ENCODE data around the gene IL11.
"Not testable (repeated sequence)": the region's sequence is repeated elsewhere in the genome, so short reads cannot be mapped to it uniquely, and the experiment has no call there.

Gene IL11

GRCh38 chr19:55344444-55344843 is 25.8 kb downstream of the IL11 start:
- DNase-seq (ENCODE audit: low spot score), result no peak
- H3K4me3 Mint-ChIP-seq, result no peak overlapping the region
- H3K27ac Mint-ChIP-seq, result no peak overlapping the region
- no peaks in the 10 kb centered on the region for H3K27me3 Mint-ChIP-seq (ENCODE audit: low read depth)
- H3K36me3 Mint-ChIP-seq (ENCODE audit: low read depth), result peaks cover 4% of the 10 kb centered on the region
- peaks cover 5% of the 10 kb centered on the region for H3K4me1 Mint-ChIP-seq (ENCODE audit: low read depth)
- H3K9me3 Mint-ChIP-seq, result no peaks in the 10 kb centered on the region

DNA sequence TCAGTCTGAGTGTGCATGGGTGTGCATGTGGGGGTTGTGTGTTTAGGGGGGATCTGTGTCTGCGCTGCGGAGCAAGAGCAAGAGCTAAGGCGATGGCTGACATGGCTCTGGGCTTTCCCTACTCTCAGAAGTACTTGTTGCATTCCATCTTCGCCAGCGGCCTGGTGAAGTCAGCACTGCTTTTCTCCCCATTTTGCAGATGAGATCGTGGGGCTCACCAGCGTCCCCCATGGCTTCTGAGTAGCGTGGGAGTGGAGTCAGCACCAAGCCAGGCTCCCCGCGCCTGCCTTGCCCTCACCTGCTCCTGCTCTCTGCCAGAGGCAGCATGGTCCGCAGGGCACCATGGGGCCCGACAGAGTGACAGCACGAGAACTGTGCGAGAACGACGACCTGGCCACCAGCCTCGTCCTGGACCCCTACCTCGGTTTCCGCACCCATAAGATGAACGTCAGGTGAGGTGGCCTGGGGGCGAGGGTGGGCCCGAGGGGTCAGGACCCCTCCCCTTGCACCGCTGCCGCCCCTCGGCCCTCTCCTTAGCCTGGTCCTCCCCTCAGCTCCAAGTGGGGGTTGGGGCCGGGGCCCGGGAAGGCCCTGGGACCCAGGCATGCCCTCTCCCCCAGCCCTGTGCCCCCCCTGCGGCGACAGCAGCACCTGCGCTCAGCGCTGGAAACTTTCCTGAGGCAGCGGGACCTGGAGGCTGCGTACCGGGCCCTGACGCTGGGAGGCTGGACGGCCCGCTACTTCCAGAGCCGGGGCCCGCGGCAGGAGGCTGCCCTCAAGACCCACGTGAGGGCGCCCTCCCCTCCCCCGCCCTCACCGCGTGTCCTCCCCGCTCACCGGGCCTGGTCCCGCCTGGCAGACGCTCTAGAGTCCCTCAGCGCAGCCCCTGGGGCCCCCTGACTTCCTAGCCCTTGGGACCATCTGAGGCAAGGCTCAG is 28.4 kb downstream of the IL11 start:
- Mint-ChIP-seq H3K4me3 (peak overlapping the region; percentile 73), H3K36me3 (ENCODE audit: low read depth) (peaks cover 4% of the 10 kb centered on the region), H3K27me3 (ENCODE audit: low read depth) (no peaks in the 10 kb centered on the region), H3K27ac (peak overlapping the region; percentile 71), H3K9me3 (no peaks in the 10 kb centered on the region), H3K4me1 (ENCODE audit: low read depth) (peaks cover 12% of the 10 kb centered on the region)
- no peak for DNase-seq (ENCODE audit: low spot score)

GRCh38 chr19:55341171-55341588 is 29.1 kb downstream of the IL11 start:
- no peaks in the 10 kb centered on the region for H3K9me3 Mint-ChIP-seq
- peak overlapping the region; percentile 88 for H3K4me3 Mint-ChIP-seq
- H3K4me1 Mint-ChIP-seq (ENCODE audit: low read depth), result peaks cover 12% of the 10 kb centered on the region
- H3K27me3 Mint-ChIP-seq (ENCODE audit: low read depth), result peaks cover 5% of the 10 kb centered on the region
- peak overlapping the region; percentile 90 for H3K27ac Mint-ChIP-seq
- peak; percentile 69 for DNase-seq (ENCODE audit: low spot score)
- peaks cover 4% of the 10 kb centered on the region for H3K36me3 Mint-ChIP-seq (ENCODE audit: low read depth)

GRCh38 chr19:55340784-55341147 is 29.5 kb downstream of the IL11 start:
- Mint-ChIP-seq H3K36me3 (ENCODE audit: low read depth) (peaks cover 4% of the 10 kb centered on the region), H3K9me3 (no peaks in the 10 kb centered on the region), H3K27ac (peak overlapping the region; percentile 90), H3K4me3 (peak overlapping the region; percentile 88), H3K4me1 (ENCODE audit: low read depth) (peaks cover 12% of the 10 kb centered on the region), H3K27me3 (ENCODE audit: low read depth) (peaks cover 7% of the 10 kb centered on the region)
- no peak for DNase-seq (ENCODE audit: low spot score)

DNA sequence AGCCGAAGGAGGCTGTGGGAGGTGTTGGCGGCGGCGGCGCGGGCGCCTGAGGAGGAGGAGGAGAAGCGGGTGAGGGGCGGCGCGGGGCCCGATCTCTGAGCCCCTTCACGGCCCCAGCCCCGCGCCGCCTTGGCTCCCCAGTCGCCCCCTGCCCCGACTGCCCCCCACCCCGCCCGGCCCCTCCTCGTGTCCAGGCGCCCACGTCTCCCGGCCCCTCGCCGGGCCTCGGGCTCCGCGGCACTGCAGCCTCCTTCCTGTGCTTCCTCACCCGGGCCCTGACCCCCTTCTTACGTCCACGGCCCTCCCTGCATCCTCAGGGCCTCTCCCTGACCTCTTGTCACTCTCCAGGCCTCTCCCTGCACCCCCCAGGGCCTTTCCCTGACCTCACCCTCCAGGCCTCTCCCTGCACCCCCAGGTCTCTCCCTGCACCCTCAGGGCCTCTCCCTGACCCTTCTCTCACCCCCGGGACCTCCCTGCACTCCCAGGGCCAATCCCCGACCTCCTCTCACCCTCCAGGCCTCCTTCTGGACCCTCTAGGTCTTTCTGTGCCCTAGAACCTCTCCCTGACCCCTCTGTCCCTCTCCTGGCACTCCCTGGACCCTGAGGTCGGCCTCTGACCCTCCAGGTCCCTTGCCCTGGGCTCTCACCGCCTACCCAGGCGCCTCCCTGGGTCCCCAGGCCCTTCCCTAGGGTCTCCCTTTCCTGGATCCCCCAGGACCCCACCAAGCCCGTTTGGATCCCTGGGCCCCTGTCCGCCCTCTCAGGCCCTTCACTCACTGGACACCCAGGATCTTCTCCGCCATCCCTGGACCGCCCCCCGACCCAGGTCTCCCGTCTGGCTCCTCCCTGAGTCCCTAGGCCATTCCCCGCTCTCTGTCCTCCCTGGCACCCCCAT is 30.1 kb downstream of the IL11 start:
- Mint-ChIP-seq H3K4me1 (ENCODE audit: low read depth) (peaks cover 12% of the 10 kb centered on the region), H3K4me3 (peak overlapping the region; percentile 92), H3K27me3 (ENCODE audit: low read depth) (peaks cover 7% of the 10 kb centered on the region), H3K36me3 (ENCODE audit: low read depth) (peaks cover 4% of the 10 kb centered on the region), H3K27ac (peak overlapping the region; percentile 98), H3K9me3 (no peaks in the 10 kb centered on the region)
- peak; percentile 6 for DNase-seq (ENCODE audit: low spot score)

DNA sequence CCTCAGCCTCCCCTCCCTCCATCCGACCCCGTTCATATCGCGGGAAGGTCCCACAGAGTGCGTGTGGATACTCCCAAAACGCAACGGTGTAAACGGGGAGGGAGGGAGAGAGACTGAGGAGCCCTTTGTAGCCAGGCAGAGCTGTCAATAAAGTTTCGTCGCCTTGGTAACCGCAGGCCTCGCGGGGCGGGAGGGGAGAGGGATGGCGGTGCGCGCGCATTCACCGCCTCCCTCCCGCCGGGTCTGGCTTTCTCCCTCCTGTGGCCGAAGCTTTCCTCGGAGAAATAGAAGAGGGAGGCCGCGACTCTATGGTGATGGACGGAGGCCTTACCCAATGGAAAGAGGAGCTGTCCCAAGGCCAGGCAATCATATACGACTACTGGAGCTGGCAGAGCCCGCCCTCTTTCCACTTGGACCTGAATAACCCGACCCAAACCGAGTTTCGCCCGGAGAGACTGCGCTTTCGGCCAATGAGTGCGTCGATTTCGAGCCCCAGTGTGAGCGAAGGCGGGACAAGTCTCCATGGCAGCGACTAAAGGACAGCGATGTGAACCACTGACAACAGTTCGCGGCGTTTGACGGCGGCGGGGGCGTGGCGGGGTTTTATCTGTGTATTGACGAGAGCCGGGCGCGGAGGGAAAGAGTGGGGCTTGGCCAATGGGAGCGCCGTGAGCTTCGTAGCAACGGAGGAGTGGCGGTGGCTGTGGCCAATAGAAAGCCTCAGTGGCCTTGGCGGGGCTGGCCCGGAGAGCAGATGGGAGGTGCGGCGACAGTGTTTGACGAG is 31.0 kb downstream of the IL11 start, which contains the start of gene KMT5C:
Gene KMT5C, plus strand, starts transcription at position 772 of the 784 bp plus-strand sequence. CDS start 2,061 bp downstream, outside the sequence.
- peaks cover 8% of the 10 kb centered on the region for H3K27me3 Mint-ChIP-seq (ENCODE audit: low read depth)
- peaks cover 2% of the 10 kb centered on the region for H3K36me3 Mint-ChIP-seq (ENCODE audit: low read depth)
- H3K4me1 Mint-ChIP-seq (ENCODE audit: low read depth), result peaks cover 12% of the 10 kb centered on the region
- peak within 1 kb of the TSS; percentile 98 for H3K27ac Mint-ChIP-seq
- H3K4me3 Mint-ChIP-seq, result peak within 1 kb of the TSS; percentile 92
- peak; percentile 100 for DNase-seq (ENCODE audit: low spot score)
- no peaks in the 10 kb centered on the region for H3K9me3 Mint-ChIP-seq

- no peak for DNase-seq (ENCODE audit: low spot score)
- peaks cover 9% of the 10 kb centered on the region for H3K4me1 Mint-ChIP-seq (ENCODE audit: low read depth)
- peaks cover 15% of the 10 kb centered on the region for H3K27me3 Mint-ChIP-seq (ENCODE audit: low read depth)
- H3K36me3 Mint-ChIP-seq (ENCODE audit: low read depth), result no peaks in the 10 kb centered on the region
- no peak overlapping the region for H3K27ac Mint-ChIP-seq
- no peak overlapping the region for H3K4me3 Mint-ChIP-seq
- H3K9me3 Mint-ChIP-seq, result no peaks in the 10 kb centered on the region
Measured at GRCh38 chr19:55336101-55336500, 34.2 kb downstream of the IL11 start.

GRCh38 chr19:55333870-55334269 is 36.4 kb downstream of the IL11 start:
- H3K4me1 Mint-ChIP-seq (ENCODE audit: low read depth), result peaks cover 5% of the 10 kb centered on the region
- H3K4me3 Mint-ChIP-seq, result no peak overlapping the region
- no peaks in the 10 kb centered on the region for H3K36me3 Mint-ChIP-seq (ENCODE audit: low read depth)
- H3K9me3 Mint-ChIP-seq, result no peaks in the 10 kb centered on the region
- H3K27ac Mint-ChIP-seq, result no peak overlapping the region
- H3K27me3 Mint-ChIP-seq (ENCODE audit: low read depth), result peaks cover 15% of the 10 kb centered on the region
- no peak for DNase-seq (ENCODE audit: low spot score)

GRCh38 chr19:55329791-55330190 is 40.5 kb downstream of the IL11 start:
- H3K4me3 Mint-ChIP-seq; H3K27me3 Mint-ChIP-seq (ENCODE audit: low read depth); H3K9me3 Mint-ChIP-seq; H3K27ac Mint-ChIP-seq; H3K36me3 Mint-ChIP-seq (ENCODE audit: low read depth); H3K4me1 Mint-ChIP-seq (ENCODE audit: low read depth); DNase-seq (ENCODE audit: low spot score): not testable (repeated sequence)

DNA sequence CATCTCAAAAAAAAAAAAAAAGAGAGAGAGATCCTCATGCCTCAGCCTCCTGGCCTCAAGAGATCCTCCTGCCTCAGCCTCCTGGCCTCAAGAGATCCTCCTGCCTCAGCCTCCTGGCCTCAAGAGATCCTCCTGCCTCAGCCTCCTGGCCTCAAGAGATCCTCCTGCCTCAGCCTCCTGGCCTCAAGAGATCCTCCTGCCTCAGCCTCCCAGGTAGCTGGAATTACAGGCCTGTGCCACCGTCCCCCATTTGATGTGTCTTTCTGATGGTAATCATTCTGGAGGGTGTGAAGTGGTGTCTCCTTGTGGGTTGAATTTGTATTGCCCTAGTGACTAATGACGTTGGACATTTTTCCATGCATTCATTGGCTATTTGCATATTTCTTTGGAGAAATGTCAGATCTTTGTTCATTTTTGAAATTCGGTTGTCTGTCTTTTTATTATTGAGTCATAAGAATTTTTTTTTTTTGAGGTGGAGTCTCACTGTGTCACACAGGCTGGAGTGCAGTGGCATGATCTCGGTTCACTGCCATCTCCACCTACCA is 41.4 kb downstream of the IL11 start:
- not testable (repeated sequence) for H3K9me3 Mint-ChIP-seq; H3K27me3 Mint-ChIP-seq (ENCODE audit: low read depth); DNase-seq (ENCODE audit: low spot score); H3K4me1 Mint-ChIP-seq (ENCODE audit: low read depth); H3K4me3 Mint-ChIP-seq; H3K27ac Mint-ChIP-seq; H3K36me3 Mint-ChIP-seq (ENCODE audit: low read depth)

DNA sequence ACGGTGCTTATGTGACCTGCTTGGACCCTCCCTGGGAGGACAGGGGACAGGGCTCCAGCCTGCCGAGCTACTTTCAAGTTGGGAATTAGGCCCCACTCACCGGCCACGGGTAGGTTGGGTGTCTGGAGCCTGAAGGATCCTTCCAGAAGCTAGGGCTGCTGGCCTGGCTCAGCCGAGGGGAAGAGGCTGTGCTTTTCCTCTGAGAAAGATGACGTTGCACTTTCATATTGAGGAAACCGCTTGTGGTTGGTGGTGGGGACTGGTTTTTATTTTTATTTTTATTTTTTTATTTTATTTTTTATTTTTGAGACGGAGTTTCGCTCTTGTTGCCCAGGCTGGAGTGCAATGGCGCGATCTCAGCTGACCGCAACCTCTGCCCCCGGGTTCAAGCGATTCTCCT is 45.1 kb downstream of the IL11 start, which contains the start of gene TMEM150B:
Gene TMEM150B, minus strand, starts transcription at position 170 of the 400 bp plus-strand sequence. CDS start 4,305 bp downstream, outside the sequence.
- H3K9me3 Mint-ChIP-seq, result no peaks in the 10 kb centered on the region
- H3K27me3 Mint-ChIP-seq (ENCODE audit: low read depth), result peaks cover 7% of the 10 kb centered on the region
- H3K27ac Mint-ChIP-seq, result no peak within 1 kb of the TSS
- peak within 1 kb of the TSS; percentile 3 for H3K4me3 Mint-ChIP-seq
- no peak for DNase-seq (ENCODE audit: low spot score)
- H3K4me1 Mint-ChIP-seq (ENCODE audit: low read depth), result peaks cover 10% of the 10 kb centered on the region
- no peaks in the 10 kb centered on the region for H3K36me3 Mint-ChIP-seq (ENCODE audit: low read depth)

DNA sequence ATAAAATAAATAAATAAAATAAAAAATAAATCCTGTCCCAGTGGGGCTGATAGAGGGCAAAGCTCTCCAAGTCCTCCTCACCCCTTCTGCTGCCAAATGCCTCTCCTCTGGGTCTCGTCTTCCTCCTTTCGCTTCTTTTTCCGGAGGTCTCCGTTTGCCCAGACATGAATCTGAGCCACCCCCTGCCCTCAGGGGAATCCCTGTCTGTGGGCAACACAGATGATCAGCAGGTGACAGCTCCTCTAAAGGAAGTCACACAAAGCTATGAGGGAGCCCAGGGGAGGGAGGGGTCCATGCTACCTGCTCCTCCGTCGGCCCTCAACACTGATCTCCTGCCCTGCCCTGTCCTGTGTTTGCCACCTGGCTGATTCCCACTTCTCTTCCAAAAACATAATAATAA is 45.6 kb downstream of the IL11 start:
- peaks cover 7% of the 10 kb centered on the region for H3K27me3 Mint-ChIP-seq (ENCODE audit: low read depth)
- DNase-seq (ENCODE audit: low spot score), result no peak
- H3K4me1 Mint-ChIP-seq (ENCODE audit: low read depth), result peaks cover 10% of the 10 kb centered on the region
- no peaks in the 10 kb centered on the region for H3K9me3 Mint-ChIP-seq
- no peaks in the 10 kb centered on the region for H3K36me3 Mint-ChIP-seq (ENCODE audit: low read depth)
- H3K27ac Mint-ChIP-seq, result no peak overlapping the region
- H3K4me3 Mint-ChIP-seq, result peak overlapping the region; percentile 3
